Ectodermal cell (in vitro differentiated cells): ENCODE data around the gene FLII.

ENCODE experiments used
- H3K27ac ChIP-seq: 2 replicates; pipeline ENCODE4 v1.7.0; 2013; ENCODE audit warnings: mild to moderate bottlenecking, low read depth, low read length; ENCODE audit not compliant: insufficient read depth, poor library complexity, severe bottlenecking
- H3K27me3 ChIP-seq: 2 replicates; pipeline ENCODE4 v1.7.0; 2013; ENCODE audit warnings: mild to moderate bottlenecking, low read length; ENCODE audit not compliant: insufficient read depth, control insufficient read depth, poor library complexity, severe bottlenecking
- H3K36me3 ChIP-seq: one replicate; pipeline ENCODE4 v1.7.0; 2013; ENCODE audit warnings: low read length; ENCODE audit not compliant: control insufficient read depth, insufficient read depth
- H3K4me1 ChIP-seq: one replicate; pipeline ENCODE4 v1.7.0; 2013; ENCODE audit warnings: low read length; ENCODE audit not compliant: control insufficient read depth, insufficient read depth
- H3K4me3 ChIP-seq: 2 replicates; pipeline ENCODE4 v1.7.0; 2013; ENCODE audit warnings: low read depth, low read length, control low read depth; ENCODE audit not compliant: insufficient read depth
- H3K9me3 ChIP-seq: 2 replicates; pipeline ENCODE4 v1.7.0; 2013; ENCODE audit warnings: mild to moderate bottlenecking, low read length, moderate library complexity; ENCODE audit not compliant: control insufficient read depth
- WGBS, 2 experiments: methylation state at CpG; one replicate each; pipeline ENCODE4 v1.1.7; 2013; ENCODE audit warnings: missing lambda C conversion rate in 2 of 2; 5-methylcytosine and 5-hydroxymethylcytosine counted together

The FLII gene

GRCh38 chr17:18230288-18231141 is 28.0 kb downstream of the FLII start:
- H3K36me3 ChIP-seq = peaks cover 32% of the 10 kb centered on the region
- H3K4me1 ChIP-seq = peaks cover 53% of the 10 kb centered on the region
- WGBS, 2 experiments = 76 to 77% methylated on average over 14 of the region's 14 CpGs
- H3K9me3 ChIP-seq = no peaks in the 10 kb centered on the region
- H3K27me3 ChIP-seq = no peaks in the 10 kb centered on the region
- H3K27ac ChIP-seq = peak overlapping the region; percentile 82
- peak overlapping the region; percentile 3 for H3K4me3 ChIP-seq

GRCh38 chr17:18229771-18230170 is 28.8 kb downstream of the FLII start:
- Histone ChIP-seq H3K27ac (no peak overlapping the region), H3K27me3 (no peaks in the 10 kb centered on the region), H3K9me3 (no peaks in the 10 kb centered on the region), H3K4me1 (peaks cover 53% of the 10 kb centered on the region), H3K4me3 (no peak overlapping the region), H3K36me3 (peaks cover 24% of the 10 kb centered on the region)
- 88 to 94% methylated on average over 7 of the region's 7 CpGs for WGBS, 2 experiments

- Histone ChIP-seq H3K27ac (no peak overlapping the region), H3K9me3 (no peaks in the 10 kb centered on the region), H3K4me3 (no peak overlapping the region), H3K4me1 (peaks cover 57% of the 10 kb centered on the region), H3K27me3 (no peaks in the 10 kb centered on the region), H3K36me3 (peaks cover 20% of the 10 kb centered on the region)
- 89 to 94% methylated on average over 4 of the region's 4 CpGs for WGBS, 2 experiments
Measured at GRCh38 chr17:18229254-18229653, 29.3 kb downstream of the FLII start.

- no peak overlapping the region for H3K4me3 ChIP-seq
- WGBS, 2 experiments = 91 to 93% methylated on average over 10 of the region's 10 CpGs
- H3K27ac ChIP-seq = no peak overlapping the region
- no peaks in the 10 kb centered on the region for H3K9me3 ChIP-seq
- peaks cover 9% of the 10 kb centered on the region for H3K36me3 ChIP-seq
- no peaks in the 10 kb centered on the region for H3K27me3 ChIP-seq
- peaks cover 67% of the 10 kb centered on the region for H3K4me1 ChIP-seq
Measured at GRCh38 chr17:18228176-18228682, 30.3 kb downstream of the FLII start.

GRCh38 chr17:18227635-18228034 is 30.9 kb downstream of the FLII start:
- H3K36me3 ChIP-seq = peaks cover 6% of the 10 kb centered on the region
- no peaks in the 10 kb centered on the region for H3K9me3 ChIP-seq
- no peak overlapping the region for H3K27ac ChIP-seq
- H3K4me3 ChIP-seq = no peak overlapping the region
- peaks cover 69% of the 10 kb centered on the region for H3K4me1 ChIP-seq
- no peaks in the 10 kb centered on the region for H3K27me3 ChIP-seq
- WGBS, 2 experiments = 96 to 97% methylated on average over 5 of the region's 5 CpGs

- WGBS, 2 experiments = 33 to 35% methylated on average over 16 of the region's 16 CpGs
- peak overlapping the region; percentile 85 for H3K4me3 ChIP-seq
- no peaks in the 10 kb centered on the region for H3K27me3 ChIP-seq
- H3K27ac ChIP-seq = no peak overlapping the region
- H3K9me3 ChIP-seq = no peaks in the 10 kb centered on the region
- H3K4me1 ChIP-seq = peaks cover 57% of the 10 kb centered on the region
- H3K36me3 ChIP-seq = no peaks in the 10 kb centered on the region
Measured at GRCh38 chr17:18226284-18226945, 32.1 kb downstream of the FLII start.

- Histone ChIP-seq H3K36me3 (no peaks in the 10 kb centered on the region), H3K27ac (no peak overlapping the region), H3K4me1 (peaks cover 52% of the 10 kb centered on the region), H3K4me3 (peak overlapping the region; percentile 85), H3K9me3 (no peaks in the 10 kb centered on the region), H3K27me3 (no peaks in the 10 kb centered on the region)
- WGBS, 2 experiments = 0% methylated on average over 56 to 57 of the region's 57 CpGs
Measured at GRCh38 chr17:18225642-18226283, 32.8 kb downstream of the FLII start.

GRCh38 chr17:18225121-18225641 is 33.4 kb downstream of the FLII start, which contains the start of gene LLGL1:
Gene LLGL1, plus strand, starts transcription at chr17:18225635. Its CDS starts 48 bp downstream, at chr17:18225683.
- Histone ChIP-seq H3K4me3 (peak within 1 kb of the TSS; percentile 85), H3K9me3 (no peaks in the 10 kb centered on the region), H3K27ac (peak within 1 kb of the TSS; percentile 100), H3K36me3 (no peaks in the 10 kb centered on the region), H3K4me1 (peaks cover 46% of the 10 kb centered on the region), H3K27me3 (no peaks in the 10 kb centered on the region)
- WGBS, 2 experiments = 0% methylated on average over 60 of the region's 60 CpGs

- peak overlapping the region; percentile 100 for H3K27ac ChIP-seq
- no peaks in the 10 kb centered on the region for H3K27me3 ChIP-seq
- 1 to 2% methylated on average over 23 of the region's 23 CpGs for WGBS, 2 experiments
- peak overlapping the region; percentile 46 for H3K4me3 ChIP-seq
- no peaks in the 10 kb centered on the region for H3K9me3 ChIP-seq
- H3K4me1 ChIP-seq = peaks cover 40% of the 10 kb centered on the region
- H3K36me3 ChIP-seq = no peaks in the 10 kb centered on the region
Measured at GRCh38 chr17:18224387-18225120, 34.0 kb downstream of the FLII start.
